GM12878 (cell line): ENCODE results near the gene KLHL30. TPM values are rescaled to one million over a fixed set of nuclear protein-coding genes. Genes with fewer than 3 reads are reported as not detected.

Experiments used
- ATAC-seq: fragments of 200-7000 bp; cut with Tn5 transposase; 3 replicates; pipeline ENCODE4 v1.9.1; 2020; ENCODE audit warnings: mild to moderate bottlenecking, moderate library complexity
- BruUV-seq: library from RNA; stranded (reverse); fragments of 400-500 nt; replicated peaks from 2 replicates; lab custom pipeline; 2021; lab: Mats Ljungman, UMichigan
- CTCF ChIA-PET: fragments of 300-600 bp; sonication (Branson Sonifier 250); formaldehyde crosslinking; extraction: SDS; loops from one replicate; lab custom pipeline; 2021; ENCODE audit warnings: inconsistent platforms; lab: Yijun Ruan, JAX
- POLR2A ChIA-PET: fragments of 350-600 bp; formaldehyde crosslinking; extraction: SDS; loops from one replicate; lab custom pipeline; 2021; ENCODE audit warnings: inconsistent platforms; lab: Charles Lee
- RAD21 ChIA-PET: fragments of 300-600 bp; sonication (Branson Sonifier 250); formaldehyde crosslinking; loops from one replicate; lab custom pipeline; 2023; ENCODE audit warnings: antibody characterized with exemption; ENCODE audit not compliant: unreplicated experiment; lab: Charles Lee
- SMC1A ChIA-PET: fragments of 300-600 bp; sonication (Branson Sonifier 250); formaldehyde crosslinking; loops from one replicate; lab custom pipeline; 2023; ENCODE audit not compliant: unreplicated experiment, uncharacterized antibody; lab: Charles Lee
- DNase-seq: peaks from one replicate; pipeline ENCODE4 v3.0.0-alpha.2; 2011; ENCODE audit warnings: low read depth, low spot score
- FAIRE-seq: peaks from 3 replicates; lab custom pipeline; 2011; peaks lifted over from hg19 to GRCh38; lab: Jason Lieb, UNC
- H2AFZ ChIP-seq: 2 replicates; pipeline ENCODE4 v1.6.0; 2011; ENCODE audit warnings: low read depth, low read length, control low read depth; ENCODE audit not compliant: control insufficient read depth
- H3K27ac ChIP-seq: 2 replicates; pipeline ENCODE4 v1.5.1; 2011; ENCODE audit warnings: control low read depth; ENCODE audit not compliant: control insufficient read depth, insufficient read depth
- H3K27me3 ChIP-seq, 2 experiments: replicated peaks in 1 of 2; 2 replicates each; pipeline versions ENCODE4 v1.6.0 to v1.6.1; 2011; ENCODE audit warnings: low read length in 1 of 2; ENCODE audit not compliant: control insufficient read depth in 2 of 2, insufficient read depth in 2 of 2
- H3K36me3 ChIP-seq, 2 experiments: 2 replicates each; pipeline ENCODE4 v1.5.1; 2011; ENCODE audit warnings: low read length in 1 of 2; ENCODE audit not compliant: control insufficient read depth in 2 of 2, insufficient read depth in 2 of 2
- H3K4me1 ChIP-seq: 2 replicates; pipeline ENCODE4 v1.6.1; 2011; ENCODE audit warnings: mild to moderate bottlenecking, low read length, moderate library complexity, mixed read lengths; ENCODE audit not compliant: control insufficient read depth, insufficient read depth
- H3K4me2 ChIP-seq: 2 replicates; pipeline ENCODE4 v1.6.0; 2011; ENCODE audit warnings: control low read depth; ENCODE audit not compliant: control insufficient read depth, insufficient read depth
- H3K4me3 ChIP-seq: fragments of 200-600 bp; sonication (generic); 2 replicates; pipeline ENCODE4 v1.5.1; 2016
- H3K79me2 ChIP-seq: 2 replicates; pipeline ENCODE4 v1.6.0; 2011; ENCODE audit warnings: low read length; ENCODE audit not compliant: control insufficient read depth, insufficient read depth
- H3K9ac ChIP-seq: 2 replicates; pipeline ENCODE4 v1.8.0; 2011; ENCODE audit warnings: low read length, control low read depth, mixed read lengths; ENCODE audit not compliant: control insufficient read depth, insufficient read depth
- H3K9me3 ChIP-seq: replicated peaks from 3 replicates; pipeline ENCODE4 v1.5.1; 2011; ENCODE audit warnings: mild to moderate bottlenecking, low read length; ENCODE audit not compliant: control insufficient read depth, insufficient read depth
- H4K20me1 ChIP-seq: 2 replicates; pipeline ENCODE4 v1.6.0; 2011; ENCODE audit not compliant: control insufficient read depth, insufficient read depth
- ATF3 ChIP-seq: IDR thresholded peaks from 2 replicates; pipeline ENCODE4 v1.6.1; 2011; ENCODE audit warnings: low read depth, mild to moderate bottlenecking, low read length, moderate library complexity, borderline replicate concordance; ENCODE audit errors: extremely low read depth
- BACH1 ChIP-seq: fragments of 450-650 bp; IDR thresholded peaks from 2 replicates; pipeline ENCODE4 v1.6.1; 2017; ENCODE audit warnings: mild to moderate bottlenecking, borderline replicate concordance
- MYB ChIP-seq: fragments of 150-350 bp; IDR thresholded peaks from 2 replicates; pipeline ENCODE4 v1.6.1; 2014; ENCODE audit warnings: mild to moderate bottlenecking, low read depth, low read length, borderline replicate concordance
- RAD21 ChIP-seq: IDR thresholded peaks from 2 replicates; pipeline ENCODE4 v1.6.1; 2011; ENCODE audit warnings: mild to moderate bottlenecking, low read depth, low read length, moderate library complexity; ENCODE audit not compliant: insufficient read depth
- SRF ChIP-seq, 2 experiments: IDR thresholded peaks; 2 replicates each; pipeline ENCODE4 v1.6.1; 2011; ENCODE audit warnings: low read depth in 2 of 2, low read length in 2 of 2, mild to moderate bottlenecking in 1 of 2, moderate library complexity in 1 of 2
- TCF3 ChIP-seq: IDR thresholded peaks from 2 replicates; pipeline ENCODE4 v1.6.1; 2012; ENCODE audit warnings: low read depth, mild to moderate bottlenecking, low read length, borderline replicate concordance; ENCODE audit not compliant: insufficient read depth
- WRNIP1 ChIP-seq: IDR thresholded peaks from 2 replicates; pipeline ENCODE4 v1.6.1; 2011; ENCODE audit warnings: low read depth, low read length, improper control_type of control experiment, borderline replicate concordance
- WGBS: methylation state at CpG from one replicate; pipeline ENCODE4 v1.1.6; 2016; ENCODE audit warnings: low lambda C conversion rate; ENCODE audit not compliant: insufficient replicate concordance, insufficient coverage; ENCODE audit errors: missing lambda C conversion rate; 5-methylcytosine and 5-hydroxymethylcytosine counted together
- in situ Hi-C: fragments of 300-500 bp; cut with MboI; formaldehyde crosslinking; loops from 9 replicates; pipeline ENCODE4 v1.14.3; 2018; ENCODE audit warnings: mixed read lengths
- intact Hi-C: fragments of 100-400 bp; cut with micrococcal nuclease; formaldehyde crosslinking; loops from one replicate; pipeline ENCODE4 v1.14.2; 2022; ENCODE audit not compliant: unreplicated experiment
- polyA plus RNA-seq, 11 experiments: library from polyadenylated mRNA; depleted of rRNA in 4 of 11; unstranded in 6 of 11; stranded (reverse) in 5 of 11; fragments of >200 nt; fragmentation: Nextera tagmentation in 4 of 11; fragmentation: Illumina TruSeq in 1 of 11; extraction: Ambion mirVana in 4 of 11; extraction: Trizol in 1 of 11; gene quantifications; 1 replicate in 1 of 11; 2 replicates in 10 of 11; pipeline versions ENCODE4 v1.2.1 to v1.2.3, GENCODE V29; 2011 to 2016; ENCODE audit warnings: inconsistent platforms in 2 of 11, missing spikeins in 2 of 11, low read depth in 1 of 11
- total RNA-seq, 4 experiments: library from RNA; depleted of rRNA in 3 of 4; stranded (reverse); fragments of >200 nt in 3 of 4; fragmentation: Illumina TruSeq in 1 of 4; extraction: Trizol in 1 of 4; gene quantifications; 2 replicates each; pipeline versions ENCODE4 v1.2.1 to v1.2.3, GENCODE V29; 2013 to 2021

KLHL30 gene
- total and polyA plus RNA-seq, 10 of the 15 experiments (the other 5 are each of a cell fraction or from before 2014, with no cell fraction given), result 0.03 TPM; not detected in 9

GRCh38 chr2:238103465-238104225 lies 34.8 kb upstream of the KLHL30 start:
- Histone ChIP-seq H3K9me3 (no peaks in the 10 kb centered on the region), H3K9ac (no peak overlapping the region), H4K20me1 (no peaks in the 10 kb centered on the region), H3K4me3 (no peak overlapping the region), H2AFZ (no peak overlapping the region), H3K4me1 (peaks cover 26% of the 10 kb centered on the region), H3K36me3 (no peaks in the 10 kb centered on the region), H3K79me2 (no peaks in the 10 kb centered on the region), H3K27ac (no peak overlapping the region), H3K4me2 (no peak overlapping the region), H3K27me3 (no peaks in the 10 kb centered on the region)
- ChIA-PET CTCF (interaction anchor here (0.9 kb wide), 1 partner anchor 434 kb away, joined by 3 read pairs; no protein-coding TSS in a partner anchor), RAD21 (no interaction called here), SMC1A (no interaction called here), POLR2A (no interaction called here)
- no peak for FAIRE-seq
- DNase-seq, result no peak
- no peak for ATAC-seq
- intact Hi-C loops (no loop called here), in situ Hi-C loops (no loop called here)
- no TSS peak for BruUV-seq
- WGBS, result 56% methylated on average over 18 of the region's 18 CpGs
- TF ChIP-seq ATF3 (no peak), TCF3 (no peak), RAD21 (no peak), SRF (IDR thresholded peaks at IDR 0.05; ENCODE audit: low read depth in 2 of 2, low read length in 2 of 2) (no peak), BACH1 (no peak), MYB (no peak), WRNIP1 (no peak)
